Measurements from ENCODE around the gene PARP11. TPM values are rescaled to one million over a fixed set of nuclear protein-coding genes. Genes with fewer than 3 reads are reported as not detected.

PARP11 gene
- total and polyA plus RNA-seq, 7 experiments from 2014 or later: 7.2 to 37.4 (median 24.8) TPM

DNA sequence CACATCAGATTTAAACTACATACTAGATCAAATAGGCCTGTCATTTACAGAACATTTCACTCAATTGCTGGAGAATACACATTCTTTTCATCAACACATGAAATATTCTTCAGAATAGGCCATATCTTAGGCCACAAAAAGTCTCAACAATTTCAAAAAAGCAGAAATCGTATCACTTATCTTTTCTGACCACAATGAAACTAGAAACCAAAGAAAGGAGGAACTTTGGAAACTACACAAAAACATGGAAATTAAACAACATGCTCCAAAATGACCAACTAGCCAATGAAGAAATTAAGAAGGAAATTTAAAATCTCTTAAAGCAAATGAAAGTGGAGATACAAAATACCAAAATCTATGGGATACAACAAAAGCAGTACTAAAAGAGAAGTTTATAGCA, 35.1 kb downstream of the PARP11 start:
- Mint-ChIP-seq H3K4me1 (peaks cover 25 to 81% (median 61%) of the 10 kb centered on the region in 7 donors), H3K27ac (peak overlapping the region in 6 of 9 donors; percentile 14 to 80 (median 26)), H3K36me3 (peaks cover 7 to 70% (median 61%) of the 10 kb centered on the region in 5 donors), H3K27me3 (no peaks in the 10 kb centered on the region), H3K4me3 (peak overlapping the region in 9 of 10 donors; percentile 46 to 86 (median 72)), H3K9me3 (peaks cover 0 to 18% (median 0%) of the 10 kb centered on the region in 11 donors)
- Histone ChIP-seq H3K27ac (ENCODE audit: low read depth, low read length) (no peak overlapping the region), H3K4me1 (ENCODE audit: control insufficient read depth in 2 of 2, insufficient read depth in 2 of 2, low read length in 2 of 2) (peaks cover 0 to 16% of the 10 kb centered on the region in 2 donors), H3K4me3 (ENCODE audit: low read length) (no peak overlapping the region), H3K36me3 (ENCODE audit: control insufficient read depth in 2 of 3, insufficient read depth in 3 of 3, low read length in 3 of 3) (peaks cover 0 to 7% (median 0%) of the 10 kb centered on the region in 3 experiments), H3K9me3 (ENCODE audit: control insufficient read depth in 2 of 3, low read length in 3 of 3) (no peaks in the 10 kb centered on the region), H3K27me3 (ENCODE audit: control insufficient read depth in 2 of 2, insufficient read depth in 2 of 2, low read length in 2 of 2) (no peaks in the 10 kb centered on the region)
- ChIA-PET CTCF (no interaction called here), POLR2A (no interaction called here)
- DNase-seq: no peak
- no peak for ATAC-seq
- intact Hi-C loops (cut with micrococcal nuclease): no loop called here

DNA sequence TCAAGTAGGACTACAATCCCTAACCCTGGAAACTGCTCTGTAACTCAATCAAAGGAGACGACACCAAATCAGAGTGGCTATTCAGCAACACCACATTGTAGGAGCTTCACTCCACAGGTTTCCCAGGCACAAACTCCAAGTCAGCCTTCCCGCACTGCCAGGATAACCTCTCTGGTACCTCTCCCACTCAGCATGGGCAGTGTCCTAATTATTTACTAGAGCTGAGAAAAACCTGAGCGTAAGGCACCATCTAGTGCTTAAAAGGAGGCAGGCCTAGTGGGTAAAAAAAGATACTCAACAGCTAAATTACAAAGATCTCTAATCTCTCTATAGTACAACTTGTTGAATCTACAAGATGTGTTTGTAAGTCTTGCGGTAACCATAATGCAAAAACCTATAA, 36.1 kb downstream of the PARP11 start:
- CTCF ChIA-PET: no interaction called here
- ATAC-seq: no peak
- Mint-ChIP-seq H3K36me3 (peaks cover 7 to 64% (median 59%) of the 10 kb centered on the region in 5 donors), H3K27me3 (no peaks in the 10 kb centered on the region), H3K9me3 (peaks cover 0 to 18% (median 0%) of the 10 kb centered on the region in 11 donors), H3K4me1 (peaks cover 28 to 87% (median 70%) of the 10 kb centered on the region in 7 donors), H3K27ac (peak overlapping the region in 2 of 9 donors; percentile 20 to 55), H3K4me3 (peak overlapping the region in 4 of 10 donors; percentile 23 to 62 (median 53))
- peaks cover 0 to 16% of the 10 kb centered on the region in 2 donors for H3K4me1 ChIP-seq (ENCODE audit: control insufficient read depth in 2 of 2, insufficient read depth in 2 of 2, low read length in 2 of 2)
- H3K27me3 ChIP-seq (ENCODE audit: control insufficient read depth in 2 of 2, insufficient read depth in 2 of 2, low read length in 2 of 2): no peaks in the 10 kb centered on the region
- H3K27ac ChIP-seq (ENCODE audit: low read depth, low read length): no peak overlapping the region
- POLR2A ChIA-PET: no interaction called here
- H3K36me3 ChIP-seq (ENCODE audit: control insufficient read depth in 2 of 3, insufficient read depth in 3 of 3, low read length in 3 of 3): peaks cover 0 to 7% (median 0%) of the 10 kb centered on the region in 3 experiments
- DNase-seq: no peak
- no peak overlapping the region for H3K4me3 ChIP-seq (ENCODE audit: low read length)
- no peaks in the 10 kb centered on the region for H3K9me3 ChIP-seq (ENCODE audit: control insufficient read depth in 2 of 3, low read length in 3 of 3)
- intact Hi-C loops (cut with micrococcal nuclease): no loop called here

DNA sequence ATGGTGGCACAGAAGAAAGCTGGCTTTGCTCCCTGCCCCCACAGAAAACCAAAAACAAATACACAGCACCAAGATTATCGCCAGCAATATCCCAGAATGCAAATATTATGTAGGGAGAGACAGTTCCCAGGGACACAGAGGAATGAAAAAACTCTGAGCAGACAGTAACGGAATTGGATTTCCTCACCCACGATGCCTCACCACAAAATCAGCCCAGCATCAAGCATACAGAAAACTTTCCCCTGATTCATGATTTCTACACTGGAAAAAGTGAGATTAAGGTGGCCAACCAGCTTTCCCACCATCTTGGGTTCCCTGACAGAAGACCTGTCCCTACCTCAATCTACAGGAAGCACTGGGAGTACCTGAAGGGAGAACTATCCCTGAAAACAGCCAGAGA, 36.6 kb downstream of the PARP11 start:
- POLR2A ChIA-PET: no interaction called here
- peaks cover 0 to 18% (median 0%) of the 10 kb centered on the region in 11 donors for H3K9me3 Mint-ChIP-seq
- CTCF ChIA-PET: no interaction called here
- DNase-seq (no peak), ATAC-seq (no peak)
- peaks cover 4 to 59% (median 55%) of the 10 kb centered on the region in 5 donors for H3K36me3 Mint-ChIP-seq
- H3K27ac ChIP-seq (ENCODE audit: low read depth, low read length): no peak overlapping the region
- H3K4me1 Mint-ChIP-seq: peaks cover 28 to 85% (median 71%) of the 10 kb centered on the region in 7 donors
- intact Hi-C loops (cut with micrococcal nuclease): no loop called here
- H3K9me3 ChIP-seq (ENCODE audit: control insufficient read depth in 2 of 3, low read length in 3 of 3): no peaks in the 10 kb centered on the region
- H3K27me3 ChIP-seq (ENCODE audit: control insufficient read depth in 2 of 2, insufficient read depth in 2 of 2, low read length in 2 of 2): no peaks in the 10 kb centered on the region
- no peak overlapping the region for H3K4me3 ChIP-seq (ENCODE audit: low read length)
- H3K4me3 Mint-ChIP-seq: peak overlapping the region in 2 of 10 donors; percentile 20 to 33
- peak overlapping the region in 1 of 9 donors; percentile 78 for H3K27ac Mint-ChIP-seq
- peaks cover 0 to 16% of the 10 kb centered on the region in 2 donors for H3K4me1 ChIP-seq (ENCODE audit: control insufficient read depth in 2 of 2, insufficient read depth in 2 of 2, low read length in 2 of 2)
- H3K27me3 Mint-ChIP-seq: no peaks in the 10 kb centered on the region
- peaks cover 0 to 7% (median 0%) of the 10 kb centered on the region in 3 experiments for H3K36me3 ChIP-seq (ENCODE audit: control insufficient read depth in 2 of 3, insufficient read depth in 3 of 3, low read length in 3 of 3)

DNA sequence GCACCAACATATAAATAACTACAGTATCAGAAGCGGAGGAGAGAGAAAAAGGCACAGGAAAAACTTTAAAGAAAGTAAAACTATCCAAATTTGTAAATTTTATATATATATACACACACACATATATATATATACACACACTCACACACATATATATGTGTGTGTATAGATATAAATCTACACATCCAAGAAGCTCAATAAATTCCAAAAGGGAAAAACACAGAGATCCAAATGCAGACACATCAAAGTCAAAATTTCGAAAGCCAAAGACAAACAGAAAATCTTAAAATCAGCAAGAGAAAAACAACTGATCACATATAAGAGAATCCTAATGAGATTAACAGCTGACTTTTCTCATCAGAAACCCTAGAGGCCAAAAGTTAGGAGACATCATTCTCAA, 37.3 kb downstream of the PARP11 start:
- no peak for ATAC-seq
- no peak overlapping the region for H3K27ac ChIP-seq (ENCODE audit: low read depth, low read length)
- no peaks in the 10 kb centered on the region for H3K27me3 ChIP-seq (ENCODE audit: control insufficient read depth in 2 of 2, insufficient read depth in 2 of 2, low read length in 2 of 2)
- H3K9me3 ChIP-seq (ENCODE audit: control insufficient read depth in 2 of 3, low read length in 3 of 3): no peaks in the 10 kb centered on the region
- Mint-ChIP-seq H3K4me1 (peaks cover 29 to 84% (median 69%) of the 10 kb centered on the region in 7 donors), H3K27ac (peak overlapping the region in 3 of 9 donors; percentile 6 to 51 (median 48)), H3K9me3 (peaks cover 0 to 18% (median 0%) of the 10 kb centered on the region in 11 donors), H3K4me3 (peak overlapping the region in 4 of 10 donors; percentile 10 to 37 (median 26)), H3K27me3 (no peaks in the 10 kb centered on the region), H3K36me3 (peaks cover 0 to 52% (median 48%) of the 10 kb centered on the region in 5 donors)
- DNase-seq: no peak
- intact Hi-C loops (cut with micrococcal nuclease): no loop called here
- H3K4me1 ChIP-seq (ENCODE audit: control insufficient read depth in 2 of 2, insufficient read depth in 2 of 2, low read length in 2 of 2): peaks cover 0 to 16% of the 10 kb centered on the region in 2 donors
- H3K4me3 ChIP-seq (ENCODE audit: low read length): no peak overlapping the region
- POLR2A ChIA-PET: no interaction called here
- peaks cover 0 to 7% (median 0%) of the 10 kb centered on the region in 3 experiments for H3K36me3 ChIP-seq (ENCODE audit: control insufficient read depth in 2 of 3, insufficient read depth in 3 of 3, low read length in 3 of 3)
- CTCF ChIA-PET: no interaction called here

DNA sequence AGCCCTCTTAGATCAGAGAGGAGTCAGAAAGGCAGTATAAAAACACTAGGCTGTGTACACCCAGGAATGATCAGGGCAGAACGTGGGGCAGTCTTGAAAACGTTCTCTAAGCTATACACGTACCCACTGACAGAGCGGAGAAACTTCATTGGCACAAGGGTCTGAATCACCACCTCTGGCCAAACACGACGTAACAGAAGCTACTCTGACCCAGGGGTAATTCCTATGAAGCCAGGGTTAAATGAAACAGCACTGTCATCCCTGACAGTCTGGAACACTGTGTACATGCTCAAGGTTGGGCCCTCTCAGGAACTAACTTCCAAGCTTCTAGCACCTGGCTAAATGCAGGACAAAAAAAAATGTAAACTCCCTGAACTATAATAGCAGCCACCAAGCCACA, 38.4 kb downstream of the PARP11 start:
- Mint-ChIP-seq H3K36me3 (peaks cover 0 to 43% (median 37%) of the 10 kb centered on the region in 5 donors), H3K27me3 (no peaks in the 10 kb centered on the region), H3K4me1 (peaks cover 30 to 82% (median 69%) of the 10 kb centered on the region in 7 donors), H3K9me3 (peaks cover 0 to 18% (median 0%) of the 10 kb centered on the region in 11 donors), H3K4me3 (peak overlapping the region in 2 of 10 donors; percentile 20 to 34), H3K27ac (peak overlapping the region in 3 of 9 donors; percentile 19 to 76 (median 40))
- intact Hi-C loops (cut with micrococcal nuclease): no loop called here
- POLR2A ChIA-PET: no interaction called here
- DNase-seq (no peak), ATAC-seq (no peak)
- H3K27me3 ChIP-seq (ENCODE audit: control insufficient read depth in 2 of 2, insufficient read depth in 2 of 2, low read length in 2 of 2): no peaks in the 10 kb centered on the region
- peaks cover 0 to 16% of the 10 kb centered on the region in 2 donors for H3K4me1 ChIP-seq (ENCODE audit: control insufficient read depth in 2 of 2, insufficient read depth in 2 of 2, low read length in 2 of 2)
- no peaks in the 10 kb centered on the region for H3K9me3 ChIP-seq (ENCODE audit: control insufficient read depth in 2 of 3, low read length in 3 of 3)
- peaks cover 0 to 10% (median 0%) of the 10 kb centered on the region in 3 experiments for H3K36me3 ChIP-seq (ENCODE audit: control insufficient read depth in 2 of 3, insufficient read depth in 3 of 3, low read length in 3 of 3)
- H3K27ac ChIP-seq (ENCODE audit: low read depth, low read length): no peak overlapping the region
- CTCF ChIA-PET: no interaction called here
- H3K4me3 ChIP-seq (ENCODE audit: low read length): no peak overlapping the region

GRCh38 chr12:3833670-3834310, 39.4 kb downstream of the PARP11 start:
- no peaks in the 10 kb centered on the region for H3K27me3 Mint-ChIP-seq
- Histone ChIP-seq H3K9me3 (ENCODE audit: control insufficient read depth in 2 of 3, low read length in 3 of 3) (no peaks in the 10 kb centered on the region), H3K36me3 (ENCODE audit: control insufficient read depth in 2 of 3, insufficient read depth in 3 of 3, low read length in 3 of 3) (peaks cover 0 to 16% (median 0%) of the 10 kb centered on the region in 3 experiments), H3K4me3 (ENCODE audit: low read length) (no peak overlapping the region), H3K27me3 (ENCODE audit: control insufficient read depth in 2 of 2, insufficient read depth in 2 of 2, low read length in 2 of 2) (no peaks in the 10 kb centered on the region), H3K27ac (ENCODE audit: low read depth, low read length) (no peak overlapping the region), H3K4me1 (ENCODE audit: control insufficient read depth in 2 of 2, insufficient read depth in 2 of 2, low read length in 2 of 2) (peaks cover 0 to 16% of the 10 kb centered on the region in 2 donors)
- H3K4me1 Mint-ChIP-seq: peaks cover 30 to 77% (median 67%) of the 10 kb centered on the region in 7 donors
- ChIA-PET CTCF (no interaction called here), POLR2A (no interaction called here)
- DNase-seq: peak in 1 of 9 donors; percentile 6
- H3K27ac Mint-ChIP-seq: peak overlapping the region in 4 of 9 donors; percentile 18 to 81 (median 21)
- no peak for ATAC-seq
- peaks cover 0 to 37% (median 34%) of the 10 kb centered on the region in 5 donors for H3K36me3 Mint-ChIP-seq
- peak overlapping the region in 3 of 10 donors; percentile 20 to 45 (median 23) for H3K4me3 Mint-ChIP-seq
- H3K9me3 Mint-ChIP-seq: peaks cover 0 to 13% (median 0%) of the 10 kb centered on the region in 11 donors
- intact Hi-C loops (cut with micrococcal nuclease): no loop called here

Measured in naive thymus-derived CD4-positive, alpha-beta T cell (primary cell).